A172 (cell line): ENCODE data around the gene LTBP2. TPM values are rescaled to one million over a fixed set of nuclear protein-coding genes. Genes with fewer than 3 reads are reported as not detected.

Source experiments
- DNase-seq: peaks from one replicate; pipeline ENCODE4 v3.0.0-alpha.2; 2015; ENCODE audit warnings: low spot score
- total RNA-seq: library from RNA; depleted of rRNA; stranded (reverse); fragments of >200 nt; shearing (Covaris generic); gene quantifications from 2 replicates; pipeline ENCODE4 v1.2.3, GENCODE V29; 2014

The LTBP2 gene
- total RNA-seq, 1 experiment from 2014 or later = 5.8 TPM

DNA sequence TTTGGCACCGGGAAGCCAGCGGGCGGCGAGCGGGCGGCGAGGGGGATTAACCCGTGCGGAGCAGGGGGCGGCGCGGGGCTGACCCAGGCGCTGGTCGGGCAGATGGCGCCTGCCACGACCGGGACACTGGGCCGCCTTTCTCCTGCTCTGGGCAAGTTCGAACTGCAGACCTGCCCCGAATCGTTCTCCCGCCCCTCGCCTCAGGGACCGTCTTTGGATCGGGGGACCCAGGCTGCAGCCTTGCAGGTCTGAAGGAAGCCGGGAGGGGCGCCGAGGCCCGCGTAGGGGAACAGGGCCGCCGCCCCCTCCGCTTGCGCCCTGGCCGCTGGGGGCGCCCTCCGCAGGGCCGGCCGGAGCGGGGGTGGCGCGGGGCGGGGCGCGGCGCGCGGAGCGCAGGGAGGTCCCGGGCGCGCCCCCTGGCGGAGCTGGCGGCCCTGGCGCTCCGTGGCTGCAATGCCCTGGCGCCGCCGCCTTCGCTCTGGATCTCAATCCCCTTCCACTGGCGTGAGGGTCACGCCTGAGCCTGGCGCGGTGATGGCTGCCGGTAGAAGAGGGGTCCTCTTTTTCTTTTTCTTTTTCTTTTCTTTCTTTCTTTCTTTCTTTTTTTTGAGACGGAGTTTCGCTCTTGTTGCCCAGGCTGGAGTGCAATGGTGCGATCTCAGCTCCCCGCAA is 449 bp upstream of the LTBP2 start:
- DNase-seq = peak; percentile 25

DNA sequence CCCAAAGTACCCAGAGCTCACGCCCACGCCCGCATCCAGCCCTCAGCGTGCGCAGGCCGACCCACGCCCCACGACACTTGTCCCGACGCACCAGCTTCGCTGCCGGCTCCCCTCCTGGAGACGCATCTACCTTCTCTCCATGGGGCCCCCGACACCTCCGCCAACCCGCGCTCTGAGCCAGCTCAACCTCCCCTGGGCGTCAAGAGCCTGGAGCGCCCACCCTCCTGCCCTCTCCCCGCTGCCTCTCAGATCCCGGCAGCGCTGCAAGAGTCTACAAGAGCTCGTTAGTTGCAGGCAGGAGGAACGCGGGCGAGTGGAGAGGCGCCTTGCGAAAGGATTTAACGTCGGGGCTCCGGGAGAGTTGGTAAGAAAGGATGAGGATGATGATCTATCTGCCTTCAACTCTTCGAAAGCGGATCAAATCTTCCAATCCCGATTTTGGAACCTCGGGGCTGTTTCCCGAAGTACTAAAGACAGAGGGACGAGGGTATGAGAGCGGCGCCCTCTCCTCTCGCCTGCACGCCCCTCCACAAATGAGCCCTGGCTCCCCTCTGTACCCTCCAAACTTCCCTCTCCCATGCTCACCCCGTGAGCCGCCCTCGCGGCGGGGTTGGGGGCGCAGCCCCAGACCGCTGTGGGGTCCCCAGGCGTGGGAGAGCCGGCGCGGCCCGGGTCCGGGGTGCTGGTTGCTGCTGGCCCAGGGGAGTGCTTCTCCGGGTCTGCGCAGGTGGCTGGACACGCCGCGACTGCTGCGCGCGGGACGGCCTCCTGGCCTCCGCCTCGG is 979 bp downstream of the LTBP2 start:
- no peak for DNase-seq

GRCh38 chr14:74610199-74610865 is 1.7 kb downstream of the LTBP2 start:
- DNase-seq = no peak

DNA sequence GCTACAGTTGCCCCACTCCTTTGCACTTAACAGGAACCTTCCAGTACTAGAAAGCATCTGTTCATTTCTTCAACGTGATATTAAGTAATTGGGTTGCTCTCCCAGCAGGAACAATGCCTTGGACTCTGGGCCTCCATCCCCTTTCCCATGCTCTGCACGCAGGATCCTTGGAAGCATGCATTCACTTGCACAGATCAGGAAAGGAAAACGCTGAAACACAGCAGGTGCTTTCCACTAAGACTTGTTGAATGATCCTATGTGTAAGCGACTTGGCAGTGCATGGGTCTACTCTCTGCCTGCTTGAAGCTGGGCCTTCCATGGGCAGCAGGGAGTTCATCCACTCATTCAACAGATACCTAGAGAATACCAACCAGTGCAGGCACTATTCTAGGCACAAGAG is 2.3 kb downstream of the LTBP2 start:
- DNase-seq = no peak

GRCh38 chr14:74608959-74609611 is 3.0 kb downstream of the LTBP2 start:
- DNase-seq = peak; percentile 72

GRCh38 chr14:74606727-74607126 is 5.3 kb downstream of the LTBP2 start:
- no peak for DNase-seq

DNA sequence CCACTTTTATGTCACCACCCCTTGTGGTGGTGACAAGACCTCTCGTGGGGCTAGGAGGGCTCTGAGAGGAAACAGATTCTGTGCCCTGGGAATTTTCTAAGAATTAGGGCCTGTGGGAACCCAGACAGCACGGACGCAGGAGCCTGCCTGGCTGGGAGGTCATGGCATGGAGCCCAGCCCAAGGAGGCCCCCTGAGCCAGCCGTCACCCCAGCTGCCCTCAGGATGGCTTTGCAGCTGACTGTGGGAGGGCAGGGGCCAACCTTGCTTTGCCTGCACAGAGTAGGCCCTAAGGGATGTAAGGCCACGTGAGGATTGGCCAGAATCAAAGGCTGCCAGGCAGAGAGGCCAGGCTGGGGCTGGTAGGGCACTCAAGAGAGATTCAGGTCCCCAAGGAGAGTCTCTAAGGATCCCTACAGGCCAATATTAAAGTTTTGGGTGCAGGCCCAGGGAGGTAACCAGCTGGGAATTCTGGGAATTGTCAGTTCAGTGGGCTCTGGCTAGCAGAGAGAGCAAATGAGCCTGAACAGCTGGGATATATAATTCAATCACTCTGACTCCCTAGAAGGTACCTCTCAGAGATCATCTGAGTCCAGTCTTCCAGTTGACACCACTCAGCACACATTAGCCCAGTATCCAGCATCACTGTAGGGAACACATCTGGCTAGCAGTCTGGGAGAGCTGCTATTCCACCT is 6.4 kb downstream of the LTBP2 start:
- no peak for DNase-seq

- no peak for DNase-seq
Observed at GRCh38 chr14:74604911-74605310, 7.1 kb downstream of the LTBP2 start.

DNA sequence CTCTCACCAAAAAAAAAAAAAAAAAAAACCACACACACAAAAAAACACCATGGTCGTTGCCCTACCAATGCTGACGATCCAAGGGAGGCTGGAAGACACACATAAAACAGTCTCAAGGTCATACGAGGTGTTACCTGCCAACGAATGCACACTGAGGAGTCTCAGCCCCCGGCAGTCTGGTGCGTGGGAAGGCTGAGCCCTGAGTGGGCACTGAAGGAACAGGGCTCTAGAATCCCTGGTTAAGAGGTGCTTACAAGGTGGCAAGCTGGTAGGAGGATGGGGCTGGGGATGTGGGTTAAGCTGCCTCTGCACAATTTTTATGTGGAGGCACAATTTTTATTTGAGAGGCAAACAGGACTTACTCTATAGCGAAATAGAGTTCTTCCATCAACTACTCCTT is 7.9 kb downstream of the LTBP2 start:
- DNase-seq = no peak

DNA sequence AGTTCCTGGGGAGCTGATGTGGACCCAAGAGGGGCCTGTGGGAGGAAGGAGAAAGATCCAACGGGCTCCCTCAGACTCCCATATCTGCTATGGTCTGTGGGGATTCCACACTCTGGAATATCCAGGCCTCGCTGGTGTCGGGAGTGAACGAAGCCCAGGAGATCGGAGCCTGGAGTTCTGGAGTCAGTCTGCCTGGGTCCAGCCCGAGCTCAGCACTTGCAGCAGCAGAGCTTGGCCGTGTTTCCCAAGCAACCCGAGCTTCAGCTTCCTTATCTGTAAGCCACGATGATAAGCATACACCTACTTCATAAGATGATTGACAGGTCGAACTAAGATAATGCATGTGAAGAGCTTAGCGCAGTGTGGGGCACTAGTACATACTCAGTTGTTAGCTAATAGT is 10.1 kb downstream of the LTBP2 start:
- DNase-seq = no peak

GRCh38 chr14:74599946-74600345 is 12.1 kb downstream of the LTBP2 start:
- DNase-seq = no peak

DNA sequence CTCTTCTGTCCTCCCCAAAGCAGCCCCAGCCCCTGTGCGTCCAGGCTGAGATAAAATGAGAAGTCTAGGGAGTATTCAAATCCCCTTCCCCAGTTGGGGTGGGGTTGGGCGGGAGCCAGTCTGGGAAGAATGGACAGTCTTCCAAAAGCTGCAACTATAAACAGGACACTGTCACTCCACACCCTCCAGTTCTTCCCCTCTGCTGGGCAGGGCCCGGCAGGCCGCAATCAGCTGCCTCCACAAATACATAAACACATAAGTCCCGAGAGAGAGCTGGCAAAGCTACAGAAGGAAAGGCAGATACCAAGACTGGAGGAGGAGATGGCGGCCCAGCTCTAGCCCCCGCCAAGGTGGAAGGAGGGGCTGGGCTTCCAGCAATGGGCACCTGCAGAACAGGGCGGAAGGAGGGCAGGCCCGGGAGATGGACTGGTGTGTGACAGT is 12.7 kb downstream of the LTBP2 start:
- no peak for DNase-seq

DNA sequence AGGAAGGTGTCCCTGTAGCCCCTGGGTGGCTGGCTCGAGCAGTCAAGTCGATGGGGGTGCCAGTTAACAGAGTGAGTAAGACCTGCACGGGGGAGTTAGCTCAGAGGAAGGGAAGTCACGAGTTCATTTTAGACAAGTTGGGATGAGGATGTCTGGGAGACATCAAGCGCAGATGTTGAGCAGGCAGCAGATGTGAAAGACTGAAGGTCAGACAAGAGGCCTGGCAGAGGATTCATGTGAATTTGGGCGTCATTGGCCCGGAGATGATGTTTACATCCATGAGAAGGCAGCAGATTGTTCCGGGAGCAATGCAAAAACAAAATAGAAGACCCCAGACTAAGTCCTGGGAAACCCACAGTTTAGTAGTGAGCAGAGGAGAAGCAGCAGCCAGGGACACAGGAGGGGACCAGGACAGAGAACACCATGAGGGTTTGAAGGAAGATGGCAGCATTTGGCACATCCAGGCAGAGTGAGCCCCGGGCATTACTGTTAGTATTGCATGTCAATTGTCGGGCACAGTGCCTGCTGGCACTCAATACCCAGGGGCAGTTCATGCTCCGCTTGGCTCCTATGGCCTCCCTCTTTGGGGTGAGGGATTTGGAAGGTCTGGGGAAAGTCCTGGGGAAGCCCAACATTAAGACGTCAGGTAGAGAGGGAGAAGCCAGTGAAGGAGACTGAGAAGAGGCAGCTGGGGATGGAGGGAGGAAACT is 15.1 kb downstream of the LTBP2 start:
- no peak for DNase-seq

DNA sequence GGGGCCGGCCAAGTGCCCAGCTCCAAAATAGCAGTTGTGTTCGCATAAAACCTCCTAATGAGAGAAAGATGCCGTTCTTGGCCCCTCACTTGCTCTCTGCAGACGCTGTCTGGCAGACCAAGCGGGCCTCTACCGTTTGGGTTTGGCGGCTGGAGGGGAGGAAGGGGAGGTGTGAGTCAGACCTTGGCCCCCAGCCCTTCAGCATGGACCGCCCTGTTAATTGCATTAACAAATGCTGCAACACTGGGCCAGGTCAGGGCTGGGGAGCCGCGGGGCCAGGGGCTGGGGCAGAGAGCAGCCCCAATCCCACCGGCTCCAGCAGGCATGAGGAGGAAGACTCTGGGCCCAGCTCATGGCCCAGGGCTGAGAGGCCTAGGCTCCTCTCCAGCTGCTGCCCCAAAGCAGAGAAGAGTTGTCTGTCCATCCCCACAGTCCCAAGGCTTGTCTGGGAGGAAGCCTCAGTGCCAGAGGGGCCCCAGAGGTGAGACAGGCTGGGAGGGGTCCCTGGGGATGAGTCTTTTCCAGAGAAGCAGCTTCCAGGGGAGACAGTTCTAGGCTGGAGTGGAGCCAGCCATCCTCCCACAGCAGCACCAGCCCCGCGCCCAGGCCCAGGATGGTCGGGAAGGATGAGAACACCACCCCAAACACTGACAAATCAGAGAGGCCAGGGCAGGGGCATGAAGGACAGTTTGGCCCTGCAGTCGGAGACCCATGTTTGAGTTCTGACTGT is 16.9 kb downstream of the LTBP2 start:
- DNase-seq = no peak

DNA sequence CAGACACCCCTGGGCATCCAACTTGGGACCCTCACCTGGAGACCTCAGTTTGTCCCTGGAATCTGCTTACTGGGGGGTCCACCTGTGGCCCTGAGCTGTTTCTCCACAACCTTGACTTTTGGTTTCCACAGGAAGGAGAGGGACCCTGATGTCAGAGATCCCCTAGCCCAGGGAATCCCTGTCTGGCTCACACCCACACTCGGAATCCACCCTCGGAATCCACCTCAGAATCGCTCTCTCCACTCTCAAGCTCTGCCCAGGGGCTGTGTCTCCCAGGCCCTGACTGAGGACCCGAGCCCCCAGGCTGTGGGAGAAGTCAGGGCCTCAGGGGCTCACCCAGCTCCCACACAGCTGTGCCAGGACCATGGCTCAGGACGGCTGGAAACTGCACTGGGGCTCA is 17.4 kb downstream of the LTBP2 start:
- DNase-seq = no peak

DNA sequence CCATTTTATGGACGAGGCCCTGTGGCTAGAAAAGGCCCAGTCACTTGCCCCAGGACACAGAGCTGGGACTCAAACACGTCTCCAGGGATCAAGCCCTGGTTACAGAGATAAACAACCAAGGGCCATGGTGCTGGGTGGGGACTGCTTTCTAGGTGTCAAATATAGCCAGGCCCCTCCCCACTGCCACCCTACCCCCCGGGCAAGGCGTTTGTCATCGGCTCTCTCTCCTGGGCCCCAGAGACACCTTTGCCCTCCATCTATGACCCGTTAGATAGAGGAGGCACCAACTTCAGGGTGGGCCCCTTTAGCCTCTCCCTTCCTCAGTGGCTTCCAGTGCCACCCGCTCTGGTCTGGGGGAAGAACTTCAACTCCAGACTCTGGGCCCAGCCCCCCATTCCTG is 18.0 kb downstream of the LTBP2 start:
- DNase-seq = no peak

- DNase-seq = no peak
Observed at GRCh38 chr14:74593241-74593953, 18.6 kb downstream of the LTBP2 start.

- no peak for DNase-seq
Observed at GRCh38 chr14:74592476-74593201, 19.4 kb downstream of the LTBP2 start.

- no peak for DNase-seq
Observed at GRCh38 chr14:74591899-74592298, 20.1 kb downstream of the LTBP2 start.
